Measurements from ENCODE around the gene HEPACAM2. TPM values are rescaled to one million over a fixed set of nuclear protein-coding genes. Genes with fewer than 3 reads are reported as not detected.

Gene HEPACAM2
- total RNA-seq, 2 donors from 2014 or later = not detected

DNA sequence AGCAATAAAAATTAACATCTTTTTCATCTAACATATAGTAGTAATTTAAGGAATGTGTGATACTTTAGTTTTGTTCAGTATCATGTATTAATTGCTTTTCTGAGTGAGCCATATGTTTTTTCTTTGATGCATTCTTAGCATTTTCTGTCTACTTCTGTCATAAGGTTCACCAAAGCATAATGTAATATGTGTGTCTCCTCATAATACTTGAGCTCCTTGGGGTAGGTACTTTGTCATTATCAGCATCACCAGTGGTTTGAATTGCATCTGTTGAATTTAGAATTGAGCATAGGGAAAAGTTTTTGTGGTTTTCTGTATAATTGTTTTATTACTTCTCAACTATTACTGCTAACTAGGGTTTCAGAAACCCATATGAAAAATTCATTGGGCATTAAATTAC lies 32.4 kb upstream of the HEPACAM2 start:
- TF ChIP-seq, protein P1, sequence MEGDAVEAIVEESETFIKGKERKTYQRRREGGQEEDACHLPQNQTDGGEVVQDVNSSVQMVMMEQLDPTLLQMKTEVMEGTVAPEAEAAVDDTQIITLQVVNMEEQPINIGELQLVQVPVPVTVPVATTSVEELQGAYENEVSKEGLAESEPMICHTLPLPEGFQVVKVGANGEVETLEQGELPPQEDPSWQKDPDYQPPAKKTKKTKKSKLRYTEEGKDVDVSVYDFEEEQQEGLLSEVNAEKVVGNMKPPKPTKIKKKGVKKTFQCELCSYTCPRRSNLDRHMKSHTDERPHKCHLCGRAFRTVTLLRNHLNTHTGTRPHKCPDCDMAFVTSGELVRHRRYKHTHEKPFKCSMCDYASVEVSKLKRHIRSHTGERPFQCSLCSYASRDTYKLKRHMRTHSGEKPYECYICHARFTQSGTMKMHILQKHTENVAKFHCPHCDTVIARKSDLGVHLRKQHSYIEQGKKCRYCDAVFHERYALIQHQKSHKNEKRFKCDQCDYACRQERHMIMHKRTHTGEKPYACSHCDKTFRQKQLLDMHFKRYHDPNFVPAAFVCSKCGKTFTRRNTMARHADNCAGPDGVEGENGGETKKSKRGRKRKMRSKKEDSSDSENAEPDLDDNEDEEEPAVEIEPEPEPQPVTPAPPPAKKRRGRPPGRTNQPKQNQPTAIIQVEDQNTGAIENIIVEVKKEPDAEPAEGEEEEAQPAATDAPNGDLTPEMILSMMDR (conservative IDR thresholded peaks at IDR 0.05) = no peak
- H3K27me3 ChIP-seq (ENCODE audit: control insufficient read depth, insufficient read depth, low read length, poor library complexity, severe bottlenecking) = no peaks in the 10 kb centered on the region
- no peak overlapping the region for H3K27ac ChIP-seq (ENCODE audit: low read depth, low read length)
- no peak for DNase-seq
- Mint-ChIP-seq H3K27ac (no peak overlapping the region), H3K9me3 (no peaks in the 10 kb centered on the region), H3K4me1 (no peaks in the 10 kb centered on the region), H3K36me3 (ENCODE audit: low read depth) (peaks cover 3% of the 10 kb centered on the region), H3K27me3 (ENCODE audit: insufficient read depth) (no peaks in the 10 kb centered on the region), H3K4me3 (no peak overlapping the region)
- no peak overlapping the region for H3K9ac ChIP-seq (ENCODE audit: extremely low read depth, low read length, poor library complexity, severe bottlenecking)
- H3K4me3 ChIP-seq (ENCODE audit: low read length) = no peak overlapping the region
- H3K9me3 ChIP-seq (ENCODE audit: control insufficient read depth, low read length) = no peaks in the 10 kb centered on the region
- peaks cover 3% of the 10 kb centered on the region for H3K36me3 ChIP-seq (ENCODE audit: control insufficient read depth, insufficient read depth, low read length)
- H3K4me1 ChIP-seq (ENCODE audit: control insufficient read depth, insufficient read depth, low read length) = no peaks in the 10 kb centered on the region

DNA sequence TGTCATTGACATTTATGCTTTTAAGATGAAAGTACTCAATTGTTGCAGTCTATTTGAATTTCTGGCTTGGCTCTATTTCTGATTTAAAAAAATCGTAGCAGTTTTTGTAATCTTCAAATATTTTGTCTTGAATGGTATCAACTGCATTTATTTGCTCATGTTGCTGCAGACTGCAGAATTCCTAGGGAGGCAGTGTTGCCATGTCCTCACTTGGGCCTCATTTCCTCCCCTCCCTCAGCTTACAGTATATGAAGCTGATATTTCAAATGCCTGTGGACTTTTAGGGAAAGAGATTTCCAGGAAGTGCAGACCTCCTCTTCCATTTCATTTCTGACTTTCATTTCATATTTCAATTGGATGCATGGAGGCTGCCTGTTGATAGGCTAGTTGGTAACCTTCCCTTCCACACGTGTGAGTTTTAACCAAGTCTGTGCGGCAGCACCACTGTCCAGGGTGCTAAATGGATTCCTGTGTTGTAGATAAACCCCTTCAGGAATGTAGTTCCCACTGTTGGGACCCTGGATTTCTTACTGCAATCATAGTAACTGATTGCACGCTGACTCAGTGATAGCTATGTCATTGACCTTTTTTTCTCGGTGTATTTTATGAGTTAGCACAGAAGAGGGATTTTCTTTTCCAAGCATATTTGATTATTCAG lies 23.4 kb upstream of the HEPACAM2 start:
- no peak overlapping the region for H3K4me3 Mint-ChIP-seq
- Histone ChIP-seq H3K4me3 (ENCODE audit: low read length) (no peak overlapping the region), H3K36me3 (ENCODE audit: control insufficient read depth, insufficient read depth, low read length) (no peaks in the 10 kb centered on the region), H3K4me1 (ENCODE audit: control insufficient read depth, insufficient read depth, low read length) (no peaks in the 10 kb centered on the region), H3K27ac (ENCODE audit: low read depth, low read length) (no peak overlapping the region), H3K9ac (ENCODE audit: extremely low read depth, low read length, poor library complexity, severe bottlenecking) (no peak overlapping the region), H3K27me3 (ENCODE audit: control insufficient read depth, insufficient read depth, low read length, poor library complexity, severe bottlenecking) (no peaks in the 10 kb centered on the region), H3K9me3 (ENCODE audit: control insufficient read depth, low read length) (no peaks in the 10 kb centered on the region)
- peaks cover 2% of the 10 kb centered on the region for H3K36me3 Mint-ChIP-seq (ENCODE audit: low read depth)
- no peaks in the 10 kb centered on the region for H3K27me3 Mint-ChIP-seq (ENCODE audit: insufficient read depth)
- DNase-seq = peak; percentile 59
- WGBS, 2 experiments (ENCODE audit: insufficient coverage in 1 of 2, insufficient read length in 1 of 2) = 86 to 93% methylated on average over 3 to 5 of the region's 5 CpGs
- no peaks in the 10 kb centered on the region for H3K9me3 Mint-ChIP-seq
- H3K4me1 Mint-ChIP-seq = peaks cover 2% of the 10 kb centered on the region
- TF ChIP-seq, protein P1 (conservative IDR thresholded peaks at IDR 0.05) = peak; percentile 43
- no peak overlapping the region for H3K27ac Mint-ChIP-seq

DNA sequence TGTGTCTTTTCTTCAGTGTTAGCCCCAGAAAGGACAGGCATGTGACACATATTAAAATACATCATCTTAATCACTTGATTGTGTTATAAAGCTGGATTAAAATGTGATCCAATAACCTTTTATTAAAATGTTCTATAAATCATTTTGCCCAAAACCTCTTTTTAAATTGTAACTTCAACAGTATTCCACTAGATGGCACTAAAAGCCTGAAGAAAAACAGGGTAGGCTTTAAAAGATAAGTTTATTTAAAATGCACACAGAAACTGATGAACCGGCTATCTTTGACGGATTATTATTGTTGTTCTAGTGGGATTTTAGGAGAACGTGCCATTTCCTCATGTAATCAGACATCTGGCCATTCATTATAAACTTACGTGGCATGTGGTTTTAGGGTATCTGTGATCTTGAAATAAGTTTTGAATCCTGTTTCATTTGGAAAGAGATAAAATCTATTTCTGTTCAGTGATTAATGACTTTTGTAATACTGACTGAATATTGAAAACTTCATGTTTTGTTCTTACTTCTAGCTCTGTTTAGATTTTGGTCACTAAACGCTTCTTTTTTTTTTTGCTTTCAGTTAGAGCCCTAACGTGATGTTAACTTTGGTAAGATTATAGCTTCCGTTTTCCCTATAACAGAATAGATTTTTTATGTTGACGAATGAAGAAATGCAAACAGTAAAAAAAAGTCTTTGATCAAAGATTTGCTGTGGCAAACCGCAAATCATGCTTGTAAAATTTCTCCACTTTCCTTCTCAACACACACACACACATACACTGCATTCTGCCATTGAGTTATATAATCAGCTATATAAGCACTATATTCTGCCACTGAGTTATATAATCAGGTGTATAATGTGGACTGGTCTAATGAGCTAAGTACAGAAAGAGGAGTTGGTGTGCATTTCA lies 19.5 kb upstream of the HEPACAM2 start:
- H3K27me3 Mint-ChIP-seq (ENCODE audit: insufficient read depth) = no peaks in the 10 kb centered on the region
- Histone ChIP-seq H3K27me3 (ENCODE audit: control insufficient read depth, insufficient read depth, low read length, poor library complexity, severe bottlenecking) (no peaks in the 10 kb centered on the region), H3K9ac (ENCODE audit: extremely low read depth, low read length, poor library complexity, severe bottlenecking) (no peak overlapping the region), H3K27ac (ENCODE audit: low read depth, low read length) (no peak overlapping the region), H3K4me1 (ENCODE audit: control insufficient read depth, insufficient read depth, low read length) (no peaks in the 10 kb centered on the region), H3K9me3 (ENCODE audit: control insufficient read depth, low read length) (no peaks in the 10 kb centered on the region), H3K36me3 (ENCODE audit: control insufficient read depth, insufficient read depth, low read length) (peaks cover under 1% of the 10 kb centered on the region), H3K4me3 (ENCODE audit: low read length) (no peak overlapping the region)
- TF ChIP-seq, protein P1 (conservative IDR thresholded peaks at IDR 0.05) = peak; percentile 80
- H3K27ac Mint-ChIP-seq = no peak overlapping the region
- H3K4me1 Mint-ChIP-seq = peaks cover 2% of the 10 kb centered on the region
- no peak for DNase-seq
- 73 to 80% methylated on average over 2 to 9 of the region's 9 CpGs for WGBS, 2 experiments (ENCODE audit: insufficient coverage in 1 of 2, insufficient read length in 1 of 2)
- no peak overlapping the region for H3K4me3 Mint-ChIP-seq
- H3K9me3 Mint-ChIP-seq = no peaks in the 10 kb centered on the region
- no peaks in the 10 kb centered on the region for H3K36me3 Mint-ChIP-seq (ENCODE audit: low read depth)

Measured in endodermal cell (in vitro differentiated cells).